Neural progenitor cell (in vitro differentiated cells): ENCODE measurements around the gene TRPC4AP.

Experiments used
- CTCF ChIP-seq: fragments of 200-600 bp; sonication (generic); IDR thresholded peaks from 2 replicates; pipeline ENCODE4 v1.5.1; 2017; ENCODE audit warnings: antibody characterized with exemption, mild to moderate bottlenecking
- EZH2phosphoT487 ChIP-seq: fragments of 200-600 bp; sonication (generic); IDR thresholded peaks from 2 replicates; pipeline ENCODE4 v1.6.1; 2017; ENCODE audit warnings: antibody characterized with exemption

DNA sequence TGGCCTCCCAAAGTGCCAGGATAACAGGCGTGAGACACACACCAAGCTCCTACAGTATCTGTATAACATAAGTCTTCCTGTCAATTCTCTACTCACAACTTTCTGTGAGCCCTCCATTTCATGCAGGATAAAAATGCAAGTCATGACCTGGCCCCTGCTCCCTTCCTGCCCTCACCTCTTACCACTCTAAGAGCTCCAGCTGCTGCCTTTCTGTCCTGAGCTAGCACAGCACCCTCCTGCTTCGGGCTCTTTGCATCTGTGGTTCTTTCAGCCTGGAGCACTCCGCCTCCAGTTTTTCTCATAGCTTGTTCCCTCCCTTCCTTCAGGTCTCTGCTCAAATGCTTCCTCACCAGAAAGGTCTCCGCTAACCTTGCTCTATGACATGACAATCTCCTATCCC, 23.7 kb upstream of the TRPC4AP start:
- no peak for TF ChIP-seq CTCF
- no peak for TF ChIP-seq EZH2phosphoT487
